Measurements from ENCODE around the gene CAPN10.

DNA sequence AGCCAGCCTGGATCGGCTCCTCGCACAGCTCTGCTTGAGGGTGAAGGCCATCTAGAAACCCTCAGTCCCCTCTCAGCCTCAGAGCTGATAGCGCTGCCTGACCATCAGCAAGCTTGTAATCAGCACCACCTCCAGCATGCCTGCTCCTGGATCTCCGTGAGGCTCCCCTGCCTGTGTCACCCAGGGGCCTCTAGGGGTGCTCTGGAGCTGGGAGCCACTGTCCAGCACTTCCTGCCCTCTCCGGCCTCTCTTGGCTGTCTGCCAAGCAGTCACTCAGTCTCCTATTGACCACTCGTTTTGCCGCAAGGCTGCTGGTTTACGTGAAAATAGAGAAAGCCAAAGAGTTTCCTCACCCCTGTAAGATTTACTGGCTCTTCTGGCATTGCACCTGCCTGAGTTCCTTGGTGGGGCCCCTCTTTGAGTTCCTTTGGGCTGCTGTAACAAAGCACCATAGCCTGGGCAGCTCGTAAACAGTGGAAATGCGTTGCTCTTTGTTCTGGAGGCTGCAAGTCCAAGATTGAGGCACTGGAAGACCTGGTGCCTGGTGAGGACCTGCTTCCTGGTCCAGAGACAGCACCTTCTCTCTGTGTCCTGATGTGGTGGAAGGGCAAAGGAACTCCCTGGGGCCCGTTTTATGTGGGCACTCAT, 17.9 kb downstream of the CAPN10 start:
- no peak for TF ChIP-seq POLR2A (IDR thresholded peaks at IDR 0.05)
- TF ChIP-seq CTCF (IDR thresholded peaks at IDR 0.05), result peak; percentile 54 to 73 (median 66)
